SIG-M5 treated with dmso at 0.1 percent for 504 hours (cell line): Measurements from ENCODE around the gene GSTO2.

ENCODE experiments used
- DNase-seq: peaks from one replicate; lab custom pipeline; 2025; ENCODE audit not compliant: unreplicated experiment; lab: John Stamatoyannopoulos, UW

Gene GSTO2

GRCh38 chr10:104324931-104325330, 55.9 kb downstream of the GSTO2 start:
- no peak for DNase-seq

- no peak for DNase-seq
Measured at GRCh38 chr10:104325436-104326435, 56.8 kb downstream of the GSTO2 start.

- no peak for DNase-seq
Measured at GRCh38 chr10:104326991-104327610, 58.1 kb downstream of the GSTO2 start.

GRCh38 chr10:104327745-104328645, 59.0 kb downstream of the GSTO2 start:
- DNase-seq: no peak

- DNase-seq: no peak
Measured at GRCh38 chr10:104328646-104328895, 59.6 kb downstream of the GSTO2 start.

- DNase-seq: peak; percentile 59
Measured at GRCh38 chr10:104328896-104329710, 60.1 kb downstream of the GSTO2 start.

GRCh38 chr10:104329735-104330134, 60.8 kb downstream of the GSTO2 start:
- DNase-seq: no peak

GRCh38 chr10:104330168-104331110, 61.5 kb downstream of the GSTO2 start:
- no peak for DNase-seq

- no peak for DNase-seq
Measured at GRCh38 chr10:104331208-104331838, 62.3 kb downstream of the GSTO2 start.

- no peak for DNase-seq
Measured at GRCh38 chr10:104332243-104333031, 63.5 kb downstream of the GSTO2 start.

GRCh38 chr10:104333032-104333727, 64.2 kb downstream of the GSTO2 start:
- DNase-seq: no peak

- no peak for DNase-seq
Measured at GRCh38 chr10:104333728-104334373, 64.9 kb downstream of the GSTO2 start.

GRCh38 chr10:104334561-104334960, 65.6 kb downstream of the GSTO2 start:
- DNase-seq: no peak

- no peak for DNase-seq
Measured at GRCh38 chr10:104334965-104335650, 66.1 kb downstream of the GSTO2 start.

- peak; percentile 72 for DNase-seq
Measured at GRCh38 chr10:104336821-104337467, 68.0 kb downstream of the GSTO2 start.

- peak; percentile 73 for DNase-seq
Measured at GRCh38 chr10:104337521-104337984, 68.6 kb downstream of the GSTO2 start.
